Right kidney (tissue), 1 donor: ENCODE measurements around the gene PLXNA2.

Source experiments
- DNase-seq: peaks from one replicate; pipeline ENCODE4 v3.0.0-alpha.2; 2016

Gene PLXNA2

GRCh38 chr1:208160259-208160819, 83.8 kb downstream of the PLXNA2 start:
- no peak for DNase-seq

- peak; percentile 70 for DNase-seq
Measured at GRCh38 chr1:208159555-208160258, 84.5 kb downstream of the PLXNA2 start.

DNA sequence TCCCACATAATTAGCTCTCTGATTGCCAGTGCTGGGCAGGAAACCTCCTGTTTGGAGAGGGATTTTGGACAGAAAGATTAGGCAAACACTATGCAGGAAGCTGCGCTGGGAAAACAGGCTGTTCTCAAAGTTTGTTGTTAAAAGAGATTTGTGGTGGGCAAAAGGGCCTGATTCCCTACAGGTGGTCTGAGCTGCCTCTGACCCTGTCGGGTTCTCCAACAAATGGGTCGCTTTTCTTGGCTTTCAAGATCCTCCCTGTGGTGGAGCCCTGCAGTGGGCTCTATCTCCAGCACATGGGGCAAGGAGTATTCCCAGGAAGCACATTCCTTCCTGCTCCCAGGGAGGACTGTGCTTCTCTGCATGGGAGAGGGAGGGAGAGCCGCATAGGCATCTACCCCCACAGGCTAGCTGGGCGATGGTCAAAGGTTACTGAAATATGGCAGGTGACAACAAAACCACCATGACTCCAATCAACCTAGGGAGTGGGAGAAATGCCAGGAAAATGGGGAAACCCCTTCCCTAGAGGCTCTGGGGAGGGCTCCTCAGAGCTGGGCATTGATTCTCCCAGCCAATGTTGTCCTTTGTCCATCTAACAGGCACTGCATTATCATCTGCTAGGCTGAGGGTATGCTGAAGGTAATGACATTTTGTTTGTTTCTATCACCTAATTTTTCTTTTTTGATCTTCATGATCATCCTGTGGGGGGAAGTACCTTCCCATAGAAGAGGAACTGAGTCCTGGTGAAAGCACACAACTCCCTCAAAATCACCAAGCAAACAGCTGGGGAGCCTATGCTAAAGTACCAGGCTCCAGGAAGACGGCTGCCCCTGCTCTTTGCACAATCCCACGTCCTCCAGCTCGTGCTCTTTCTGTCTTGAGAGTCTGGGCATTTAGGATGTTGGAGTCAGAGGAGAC, 85.3 kb downstream of the PLXNA2 start:
- DNase-seq = no peak

- DNase-seq = no peak
Measured at GRCh38 chr1:208157769-208158168, 86.4 kb downstream of the PLXNA2 start.

DNA sequence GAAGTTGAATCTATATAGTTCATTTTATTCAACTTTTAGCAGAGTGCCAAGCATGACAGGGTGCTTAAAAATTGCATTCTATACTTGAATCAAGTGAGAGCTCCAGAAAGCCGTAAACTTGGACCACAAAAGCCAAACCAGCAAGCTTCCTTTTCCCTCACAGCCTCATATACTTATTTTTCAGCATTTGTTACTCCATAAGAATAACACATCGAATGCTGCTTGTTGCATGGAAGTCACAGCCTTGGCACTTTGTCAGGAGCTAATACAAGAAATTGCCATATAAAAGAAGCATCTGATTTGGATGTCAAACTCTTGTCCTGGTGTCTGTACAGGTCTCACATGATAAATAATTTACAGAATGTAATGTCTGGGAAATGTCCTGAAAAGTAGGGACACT, 87.4 kb downstream of the PLXNA2 start:
- no peak for DNase-seq

DNA sequence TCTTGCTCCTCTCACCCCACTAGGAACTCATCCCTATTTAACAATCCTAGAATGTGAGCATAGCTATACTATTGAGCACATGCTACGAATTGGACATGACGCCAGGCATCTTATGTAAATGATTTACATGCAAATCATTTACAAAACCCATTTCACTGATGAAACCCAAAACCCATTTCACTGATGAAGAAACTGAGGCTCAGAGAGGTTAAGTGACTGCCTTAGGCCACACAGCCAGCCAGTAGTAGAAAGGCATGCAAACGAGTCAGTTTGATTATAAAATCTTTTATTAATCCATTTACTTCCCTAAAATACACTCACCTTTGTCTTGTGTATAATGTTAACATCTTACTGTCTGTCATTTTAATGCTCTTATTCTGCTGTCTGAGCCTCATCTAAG, 87.9 kb downstream of the PLXNA2 start:
- no peak for DNase-seq

DNA sequence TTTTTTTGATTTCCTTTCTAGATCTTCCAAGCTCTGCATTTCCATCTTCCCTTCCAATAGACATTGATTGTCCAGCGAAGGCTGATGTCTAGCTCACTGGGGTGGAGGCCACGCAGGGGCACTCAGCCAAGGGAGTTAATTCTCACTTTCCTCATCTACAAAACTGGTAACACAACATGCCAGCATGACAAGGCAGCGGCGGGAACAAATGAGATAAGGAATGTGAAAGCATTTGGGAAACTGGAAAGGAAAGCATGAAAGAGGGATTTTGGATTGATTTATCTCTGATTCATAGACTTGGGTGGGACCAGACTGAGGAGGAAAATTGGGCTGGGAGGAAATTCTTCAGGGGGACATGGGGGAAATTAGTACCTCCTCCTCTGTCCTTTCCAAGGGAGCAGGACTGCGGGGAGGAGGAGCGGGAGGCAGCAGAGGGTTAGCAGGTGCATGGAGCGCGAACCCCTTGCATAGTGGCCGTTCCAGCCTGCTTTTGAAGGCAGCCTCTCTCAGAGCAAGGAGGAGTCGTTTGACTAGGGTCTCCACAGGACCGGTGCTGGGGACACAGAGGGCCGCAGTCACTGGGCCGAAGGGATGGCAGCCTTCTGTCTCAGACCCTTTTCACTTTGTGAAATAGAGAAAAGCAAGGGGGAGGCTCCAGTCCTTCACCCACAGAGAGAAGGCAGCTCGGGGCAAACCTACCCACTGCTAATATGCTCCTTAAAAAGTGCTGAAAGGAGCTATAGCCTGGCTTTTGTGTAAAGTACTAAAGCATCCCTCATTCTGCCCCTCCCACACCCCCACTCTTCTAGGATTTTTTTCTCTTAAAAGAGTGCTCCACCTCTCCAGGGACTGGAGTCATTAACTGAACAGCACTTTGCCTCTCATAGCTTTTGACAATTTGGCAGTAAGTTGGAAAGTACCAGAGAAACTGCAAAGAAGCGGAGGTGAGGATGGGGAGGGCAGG, 89.2 kb downstream of the PLXNA2 start:
- no peak for DNase-seq

- DNase-seq = no peak
Measured at GRCh38 chr1:208154040-208154439, 90.1 kb downstream of the PLXNA2 start.

DNA sequence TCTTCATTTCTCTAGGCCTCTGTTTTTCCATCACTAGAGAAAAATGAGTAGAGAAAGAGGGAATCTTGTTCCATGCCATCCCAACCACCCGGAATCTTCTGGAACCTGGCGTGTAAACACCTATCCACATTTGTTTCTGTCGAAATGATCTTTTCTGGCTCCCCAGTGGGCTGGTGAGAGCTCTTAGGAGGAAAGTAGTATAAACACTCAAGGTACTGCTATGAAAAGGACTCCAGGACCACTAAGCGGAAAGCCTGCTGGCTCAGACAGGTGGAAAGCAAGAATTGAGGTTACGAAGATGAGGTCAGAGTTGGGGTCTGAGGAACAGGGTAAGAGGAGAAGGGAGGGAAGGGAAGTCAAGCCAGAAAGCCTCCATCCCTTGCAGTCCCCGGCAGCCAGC, 90.8 kb downstream of the PLXNA2 start:
- no peak for DNase-seq

DNA sequence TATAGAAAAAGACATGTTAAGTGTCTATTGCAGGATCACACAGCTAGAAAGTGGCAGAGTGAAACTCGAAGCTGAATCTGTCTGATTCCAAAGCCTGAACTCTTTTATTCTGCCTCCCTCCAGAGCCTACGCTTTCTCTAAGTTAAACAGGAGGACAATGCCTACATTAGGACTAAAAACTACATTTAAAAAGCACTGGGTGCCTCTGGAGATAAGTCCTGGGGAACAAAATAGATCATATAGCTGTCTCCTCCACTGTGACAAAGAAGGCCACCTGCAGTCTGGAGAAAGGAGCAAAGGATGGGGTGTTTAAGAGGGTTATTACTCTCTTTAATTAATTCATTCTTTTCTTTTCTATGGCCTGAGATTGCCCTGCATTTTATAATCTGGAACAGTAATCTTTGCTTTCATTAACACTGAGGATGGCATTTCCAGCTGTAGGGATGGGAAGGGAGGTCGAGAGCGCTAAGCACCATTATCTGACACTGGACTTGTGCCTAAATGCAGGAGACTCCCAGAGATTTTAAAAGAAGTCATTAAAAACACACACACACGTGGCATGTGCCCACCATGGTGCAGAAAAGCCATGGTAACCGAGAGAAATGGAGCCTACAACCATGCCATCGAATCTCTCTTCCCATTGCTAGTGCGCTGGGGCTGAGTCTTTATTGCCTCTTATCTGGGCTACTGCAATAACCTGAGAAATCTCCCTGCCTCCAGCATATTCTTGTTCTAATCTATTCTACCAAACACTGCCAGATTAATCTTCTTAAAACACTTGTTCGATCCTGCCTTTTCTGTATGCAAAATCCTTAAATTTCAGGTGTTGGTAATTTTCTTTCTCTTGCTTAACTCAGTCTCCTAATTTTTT, 92.2 kb downstream of the PLXNA2 start:
- no peak for DNase-seq

GRCh38 chr1:208150833-208151458, 93.2 kb downstream of the PLXNA2 start:
- no peak for DNase-seq

GRCh38 chr1:208149776-208150514, 94.2 kb downstream of the PLXNA2 start:
- DNase-seq = peak; percentile 57

DNA sequence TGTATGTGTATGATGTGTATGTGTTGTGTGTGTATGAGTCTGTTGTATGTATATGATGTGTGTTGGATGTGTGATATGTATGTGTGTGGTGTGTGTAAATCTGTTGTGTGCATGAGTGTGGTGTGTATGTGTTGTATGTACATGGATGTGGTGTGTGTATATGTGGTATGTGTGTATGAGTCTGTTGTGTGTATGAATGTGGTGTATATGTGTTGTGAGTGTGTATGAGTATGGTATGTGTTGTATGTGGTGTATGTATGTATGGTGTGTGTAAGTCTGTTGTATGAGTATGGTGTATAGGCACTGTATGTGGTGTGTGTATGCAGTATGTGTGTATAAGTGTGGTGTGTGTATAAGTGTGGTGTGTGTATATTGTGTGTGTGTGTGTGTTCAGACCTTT, 95.0 kb downstream of the PLXNA2 start:
- no peak for DNase-seq

- no peak for DNase-seq
Measured at GRCh38 chr1:208148380-208148779, 95.8 kb downstream of the PLXNA2 start.

DNA sequence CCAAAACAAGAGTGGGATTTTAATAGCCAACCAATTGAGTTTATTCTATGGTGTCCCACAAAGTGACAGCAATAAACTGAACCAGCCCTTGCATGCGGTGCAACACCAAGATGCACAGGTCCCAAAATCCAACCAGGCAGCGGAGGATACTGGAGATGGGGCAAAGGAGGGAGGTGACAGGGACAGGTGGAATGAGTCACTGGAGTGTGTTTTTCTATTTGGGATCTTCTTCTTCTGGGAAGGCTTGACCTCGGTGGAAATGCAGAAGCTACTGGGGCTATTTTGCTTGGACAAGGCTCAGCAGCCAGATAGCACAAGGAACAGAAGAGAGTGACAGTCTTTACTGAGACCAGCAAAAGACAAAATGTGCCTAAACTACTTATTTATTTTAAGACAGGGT, 97.5 kb downstream of the PLXNA2 start:
- no peak for DNase-seq

GRCh38 chr1:208145167-208145566, 99.0 kb downstream of the PLXNA2 start:
- DNase-seq = no peak

GRCh38 chr1:208142590-208143382, 101.4 kb downstream of the PLXNA2 start:
- DNase-seq = no peak

DNA sequence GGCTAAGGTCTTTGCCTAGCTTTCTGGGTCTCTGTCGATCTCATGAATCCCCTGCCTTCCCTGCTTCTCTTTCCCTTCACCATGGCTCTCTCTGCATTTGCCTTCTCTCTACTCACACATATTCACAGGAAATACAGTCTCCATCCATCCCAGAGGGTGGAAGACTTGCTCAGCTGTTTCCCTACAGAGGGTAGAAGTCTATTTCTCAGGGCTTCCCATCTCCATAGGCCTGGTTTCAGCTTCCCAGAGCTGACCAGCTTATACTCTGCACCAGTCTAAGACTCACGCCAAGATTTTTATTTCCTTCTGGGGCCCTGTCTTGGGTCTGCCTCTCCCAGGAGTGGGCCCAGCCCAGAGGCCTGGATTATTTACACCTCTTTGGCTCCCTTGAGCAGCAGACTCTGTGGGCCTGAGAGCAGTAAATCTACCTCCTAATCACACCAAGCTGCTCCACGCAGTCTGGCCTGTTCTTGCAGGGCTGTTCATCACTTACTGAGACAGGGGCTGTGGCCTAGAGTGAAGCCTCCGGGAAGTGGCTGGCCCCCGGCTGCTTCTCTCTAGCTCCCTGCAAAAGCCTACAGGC, 102.5 kb downstream of the PLXNA2 start:
- DNase-seq = peak; percentile 54
